ENCODE data around the gene CREG1. TPM values are rescaled to one million over a fixed set of nuclear protein-coding genes. Genes with fewer than 3 reads are reported as not detected.
"Not testable (repeated sequence)": the region's sequence is repeated elsewhere in the genome, so short reads cannot be mapped to it uniquely, and the experiment has no call there.

The CREG1 gene
- total and polyA plus RNA-seq, 7 donors: 48.0 to 180 (median 139) TPM

- WGBS, 2 donors: 87 to 88% methylated on average over 4 of the region's 4 CpGs
These were observed 26.4 kb upstream of the CREG1 start for GRCh38 chr1:167579986-167580385.

GRCh38 chr1:167578939-167579521, 25.5 kb upstream of the CREG1 start:
- Histone ChIP-seq H3K27ac (no peak overlapping the region), H3K27me3 (no peaks in the 10 kb centered on the region), H3K9me3 (no peaks in the 10 kb centered on the region), H3K36me3 (no peaks in the 10 kb centered on the region), H3K4me3 (no peak overlapping the region), H3K4me1 (no peaks in the 10 kb centered on the region)
- 84 to 92% methylated on average over 2 of the region's 2 CpGs for WGBS, 2 donors
- no peak for TF ChIP-seq EP300 (IDR thresholded peaks at IDR 0.05)
- TF ChIP-seq, protein P1, sequence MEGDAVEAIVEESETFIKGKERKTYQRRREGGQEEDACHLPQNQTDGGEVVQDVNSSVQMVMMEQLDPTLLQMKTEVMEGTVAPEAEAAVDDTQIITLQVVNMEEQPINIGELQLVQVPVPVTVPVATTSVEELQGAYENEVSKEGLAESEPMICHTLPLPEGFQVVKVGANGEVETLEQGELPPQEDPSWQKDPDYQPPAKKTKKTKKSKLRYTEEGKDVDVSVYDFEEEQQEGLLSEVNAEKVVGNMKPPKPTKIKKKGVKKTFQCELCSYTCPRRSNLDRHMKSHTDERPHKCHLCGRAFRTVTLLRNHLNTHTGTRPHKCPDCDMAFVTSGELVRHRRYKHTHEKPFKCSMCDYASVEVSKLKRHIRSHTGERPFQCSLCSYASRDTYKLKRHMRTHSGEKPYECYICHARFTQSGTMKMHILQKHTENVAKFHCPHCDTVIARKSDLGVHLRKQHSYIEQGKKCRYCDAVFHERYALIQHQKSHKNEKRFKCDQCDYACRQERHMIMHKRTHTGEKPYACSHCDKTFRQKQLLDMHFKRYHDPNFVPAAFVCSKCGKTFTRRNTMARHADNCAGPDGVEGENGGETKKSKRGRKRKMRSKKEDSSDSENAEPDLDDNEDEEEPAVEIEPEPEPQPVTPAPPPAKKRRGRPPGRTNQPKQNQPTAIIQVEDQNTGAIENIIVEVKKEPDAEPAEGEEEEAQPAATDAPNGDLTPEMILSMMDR (IDR thresholded peaks at IDR 0.05): no peak
- no peak for TF ChIP-seq POLR2AphosphoS5 (IDR thresholded peaks at IDR 0.05)
- no peak for TF ChIP-seq POLR2A (IDR thresholded peaks at IDR 0.05)
- no peak for DNase-seq
- intact Hi-C loops (cut with DNase I): no loop called here

More at GRCh38 chr1:167579986-167580385, 26.4 kb upstream of the CREG1 start:
- Histone ChIP-seq H3K9me3 (no peaks in the 10 kb centered on the region), H3K4me3 (no peak overlapping the region), H3K36me3 (no peaks in the 10 kb centered on the region), H3K27ac (no peak overlapping the region), H3K27me3 (no peaks in the 10 kb centered on the region), H3K4me1 (no peaks in the 10 kb centered on the region)
- DNase-seq: no peak
- intact Hi-C loops (cut with DNase I): no loop called here
- TF ChIP-seq POLR2AphosphoS5 (IDR thresholded peaks at IDR 0.05): no peak
- TF ChIP-seq, protein P1 (IDR thresholded peaks at IDR 0.05): no peak
- no peak for TF ChIP-seq EP300 (IDR thresholded peaks at IDR 0.05)
- no peak for TF ChIP-seq POLR2A (IDR thresholded peaks at IDR 0.05)

DNA sequence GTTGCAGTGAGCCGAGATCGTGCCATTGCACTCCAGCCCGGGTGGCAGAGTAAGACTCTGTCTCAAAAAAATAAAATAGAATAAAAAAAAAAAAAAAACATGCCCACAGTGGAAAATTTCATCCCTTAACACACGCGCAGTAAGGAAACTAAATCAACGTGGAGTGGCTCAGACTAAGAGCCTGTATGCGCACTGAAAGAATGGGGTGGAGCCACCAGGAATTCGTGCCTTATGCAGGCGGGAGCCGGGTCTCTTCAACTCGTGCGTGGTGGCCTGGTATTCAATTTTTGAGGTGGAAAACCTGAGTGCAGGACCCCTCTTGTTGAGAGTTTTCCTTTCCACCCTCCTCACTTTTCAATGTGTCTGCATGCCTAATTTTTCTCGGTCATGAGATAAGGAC, 22.1 kb upstream of the CREG1 start:
- Histone ChIP-seq H3K4me3 (no peak overlapping the region), H3K4me1 (no peaks in the 10 kb centered on the region), H3K9me3 (no peaks in the 10 kb centered on the region), H3K36me3 (no peaks in the 10 kb centered on the region), H3K27ac (no peak overlapping the region), H3K27me3 (no peaks in the 10 kb centered on the region)
- intact Hi-C loops (cut with DNase I): no loop called here
- no peak for DNase-seq
- TF ChIP-seq POLR2A (IDR thresholded peaks at IDR 0.05) (no peak), EP300 (IDR thresholded peaks at IDR 0.05) (no peak), POLR2AphosphoS5 (IDR thresholded peaks at IDR 0.05) (no peak)
- TF ChIP-seq, protein P1 (IDR thresholded peaks at IDR 0.05): no peak
- WGBS, 2 donors: 88 to 90% methylated on average over 13 of the region's 13 CpGs

- Histone ChIP-seq H3K27me3 (no peaks in the 10 kb centered on the region), H3K36me3 (no peaks in the 10 kb centered on the region), H3K4me3 (no peak overlapping the region), H3K27ac (no peak overlapping the region), H3K9me3 (no peaks in the 10 kb centered on the region), H3K4me1 (no peaks in the 10 kb centered on the region)
- WGBS, 2 donors: 51 to 78% methylated on average over 2 of the region's 2 CpGs
- intact Hi-C loops (cut with DNase I): no loop called here
- no peak for TF ChIP-seq POLR2AphosphoS5 (IDR thresholded peaks at IDR 0.05)
- TF ChIP-seq, protein P1 (IDR thresholded peaks at IDR 0.05): no peak
- TF ChIP-seq POLR2A (IDR thresholded peaks at IDR 0.05): no peak
- no peak for TF ChIP-seq EP300 (IDR thresholded peaks at IDR 0.05)
- no peak for DNase-seq
These were observed 19.5 kb upstream of the CREG1 start for GRCh38 chr1:167573035-167573434.

- H3K27me3 ChIP-seq; H3K36me3 ChIP-seq; DNase-seq; H3K9me3 ChIP-seq; H3K4me3 ChIP-seq; H3K27ac ChIP-seq; H3K4me1 ChIP-seq; intact Hi-C loops (cut with DNase I): not testable (repeated sequence)
- WGBS, 2 donors: 52 to 75% methylated on average over 6 of the region's 6 CpGs
These were observed 17.1 kb upstream of the CREG1 start for GRCh38 chr1:167570712-167571111.

Data from sigmoid colon (tissue), 7 donors.